ENCODE results near the gene IFNA5.

IFNA5 gene

GRCh38 chr9:21305213-21305612, at the start of gene IFNA5:
IFNA5 (minus strand) TSS chr9:21305313; CDS start chr9:21305256, 57 bp downstream.
- no peak for DNase-seq (ENCODE audit: low spot score)

GRCh38 chr9:21350787-21351186, 45.7 kb upstream of the IFNA5 start, which contains the start of gene IFNA6:
IFNA6 (minus strand) TSS chr9:21350887; CDS start chr9:21350887, 0 bp downstream.
- no peak for DNase-seq (ENCODE audit: low spot score)

GRCh38 chr9:21348430-21348970, 43.4 kb upstream of the IFNA5 start:
- no peak for DNase-seq (ENCODE audit: low spot score)

- DNase-seq (ENCODE audit: low spot score) = no peak
These were observed 35.6 kb upstream of the IFNA5 start for GRCh38 chr9:21340735-21341134.

- no peak for DNase-seq (ENCODE audit: low spot score)
These were observed 31.3 kb upstream of the IFNA5 start for GRCh38 chr9:21336457-21336856.

- DNase-seq (ENCODE audit: low spot score) = peak; percentile 70
These were observed 29.9 kb upstream of the IFNA5 start, which contains the start of gene KLHL9 for GRCh38 chr9:21334701-21335632. KLHL9 (minus strand) TSS chr9:21335404; CDS start chr9:21334859, 545 bp downstream.

GRCh38 chr9:21333226-21333625, 28.1 kb upstream of the IFNA5 start:
- DNase-seq (ENCODE audit: low spot score) = no peak

- DNase-seq (ENCODE audit: low spot score) = no peak
These were observed 26.7 kb upstream of the IFNA5 start for GRCh38 chr9:21331676-21332402.

GRCh38 chr9:21326526-21327139, 21.5 kb upstream of the IFNA5 start:
- DNase-seq (ENCODE audit: low spot score) = no peak

- DNase-seq (ENCODE audit: low spot score) = no peak
These were observed 18.9 kb upstream of the IFNA5 start for GRCh38 chr9:21324047-21324446.

GRCh38 chr9:21322911-21323461, 17.9 kb upstream of the IFNA5 start:
- no peak for DNase-seq (ENCODE audit: low spot score)

GRCh38 chr9:21320465-21320864, 15.4 kb upstream of the IFNA5 start:
- DNase-seq (ENCODE audit: low spot score) = no peak

GRCh38 chr9:21317956-21318923, 13.1 kb upstream of the IFNA5 start:
- DNase-seq (ENCODE audit: low spot score) = no peak

GRCh38 chr9:21316860-21317259, 11.7 kb upstream of the IFNA5 start:
- DNase-seq (ENCODE audit: low spot score) = no peak

- no peak for DNase-seq (ENCODE audit: low spot score)
These were observed 11.1 kb upstream of the IFNA5 start for GRCh38 chr9:21316032-21316842.

GRCh38 chr9:21314152-21314551, 9.0 kb upstream of the IFNA5 start:
- no peak for DNase-seq (ENCODE audit: low spot score)

GRCh38 chr9:21311889-21312288, 6.8 kb upstream of the IFNA5 start:
- DNase-seq (ENCODE audit: low spot score) = no peak

- no peak for DNase-seq (ENCODE audit: low spot score)
These were observed 9.1 kb downstream of the IFNA5 start for GRCh38 chr9:21295992-21296391.

GRCh38 chr9:21294904-21295538, 10.1 kb downstream of the IFNA5 start:
- no peak for DNase-seq (ENCODE audit: low spot score)
